HepG2 (cell line): ENCODE measurements around the gene DRC3. TPM values are rescaled to one million over a fixed set of nuclear protein-coding genes. Genes with fewer than 3 reads are reported as not detected.

Source experiments
- ELF3 ChIP-seq: IDR thresholded peaks from 2 replicates; pipeline ENCODE4 v1.6.1; 2016; ENCODE audit warnings: missing genetic modification reagents, missing compliant biosample characterization
- ETV5 ChIP-seq: IDR thresholded peaks from 2 replicates; pipeline ENCODE4 v1.6.1; 2018; ENCODE audit warnings: missing biosample characterization, missing genetic modification reagents, inconsistent platforms, borderline replicate concordance
- GABPA ChIP-seq, 2 experiments: IDR thresholded peaks; 2 replicates each; pipeline ENCODE4 v1.6.1; 2011 to 2016; ENCODE audit warnings: low read depth in 2 of 2, low read length in 1 of 2, missing biosample characterization in 1 of 2, missing genetic modification characterization in 1 of 2
- GABPB1 ChIP-seq: IDR thresholded peaks from 2 replicates; pipeline ENCODE4 v1.6.1; 2016; ENCODE audit warnings: mild to moderate bottlenecking, missing genetic modification reagents, moderate library complexity, missing compliant biosample characterization
- HCFC1 ChIP-seq: fragments of 150-350 bp; IDR thresholded peaks from 2 replicates; pipeline ENCODE4 v1.6.1; 2014; ENCODE audit warnings: low read depth, low read length
- HDAC1 ChIP-seq: sonication (generic); formaldehyde crosslinking; IDR thresholded peaks from 2 replicates; pipeline ENCODE4 v1.5.1; 2020; ENCODE audit warnings: mild to moderate bottlenecking, missing genetic modification reagents
- KAT2B ChIP-seq: fragments of 150-350 bp; IDR thresholded peaks from 2 replicates; pipeline ENCODE4 v1.6.1; 2014; ENCODE audit warnings: low read depth, low read length, borderline replicate concordance
- NR2C2 ChIP-seq: sonication (generic); formaldehyde crosslinking; IDR thresholded peaks from 2 replicates; pipeline ENCODE4 v1.4.0; 2020; ENCODE audit warnings: missing genetic modification reagents, mild to moderate bottlenecking, moderate library complexity, borderline replicate concordance
- RAD21 ChIP-seq: fragments of 450-650 bp; formaldehyde crosslinking; IDR thresholded peaks from 2 replicates; pipeline ENCODE4 v1.5.0; 2020; ENCODE audit warnings: mild to moderate bottlenecking
- RXRB ChIP-seq: IDR thresholded peaks from 2 replicates; pipeline ENCODE4 v1.6.1; 2016; ENCODE audit warnings: borderline replicate concordance, missing genetic modification reagents, missing compliant biosample characterization
- SUZ12 ChIP-seq: fragments of 150-350 bp; IDR thresholded peaks from 2 replicates; pipeline ENCODE4 v1.6.1; 2014; ENCODE audit warnings: low read depth, low read length
- ZMYM3 ChIP-seq: sonication (generic); formaldehyde crosslinking; IDR thresholded peaks from 2 replicates; pipeline ENCODE4 v1.5.1; 2020; ENCODE audit warnings: mild to moderate bottlenecking, missing genetic modification reagents
- ZNF143 ChIP-seq: sonication (generic); formaldehyde crosslinking; IDR thresholded peaks from 2 replicates; pipeline ENCODE4 v1.4.0; 2020; ENCODE audit warnings: missing genetic modification reagents
- ZNF496 ChIP-seq: sonication (generic); formaldehyde crosslinking; IDR thresholded peaks from 2 replicates; pipeline ENCODE4 v1.8.1; 2023; ENCODE audit warnings: mild to moderate bottlenecking, moderate library complexity, missing genetic modification reagents; ENCODE audit not compliant: insufficient replicate concordance
- polyA plus RNA-seq, 8 experiments: library from polyadenylated mRNA; depleted of rRNA in 3 of 8; stranded (reverse) in 7 of 8; unstranded in 1 of 8; fragments of >200 nt; fragmentation: Illumina TruSeq in 4 of 8; extraction: Trizol in 4 of 8; gene quantifications; 2 replicates each; pipeline versions ENCODE4 v1.2.1 to v1.2.3, GENCODE V29; 2011 to 2016; ENCODE audit warnings: low read depth in 4 of 8, missing spikeins in 1 of 8, mixed read lengths in 1 of 8; ENCODE audit not compliant: insufficient read depth in 1 of 8
- total RNA-seq, 5 experiments: library from RNA; depleted of rRNA; stranded (reverse); fragments of >200 nt; fragmentation: Illumina TruSeq; extraction: Trizol; gene quantifications; 2 replicates each; pipeline ENCODE4 v1.2.3, GENCODE V29; 2016; ENCODE audit warnings: low read depth in 1 of 5
- TF ChIP-seq, protein P1 (sequence below): sonication (generic); formaldehyde crosslinking; IDR thresholded peaks from 2 replicates; pipeline ENCODE4 v1.4.0; 2020; ENCODE audit warnings: missing genetic modification reagents
- TF ChIP-seq, protein P2 (sequence below): sonication (generic); formaldehyde crosslinking; IDR thresholded peaks from 2 replicates; pipeline ENCODE4 v1.4.0; 2020; ENCODE audit warnings: low read depth, mild to moderate bottlenecking, missing genetic modification reagents

DRC3 gene
- total and polyA plus RNA-seq, 2 of the 13 experiments (the other 11 are each of a cell fraction or from before 2014, with no cell fraction given), result 0.53 to 0.87 TPM

GRCh38 chr17:18033442-18034099 is 60.9 kb downstream of the DRC3 start (continued):
- TF ChIP-seq KAT2B (no peak), RAD21 (CRISPR knock-in tag) (peak; percentile 71), HCFC1 (peak; percentile 73), RXRB (CRISPR knock-in tag) (peak; percentile 32; the same call in 1 of the 2 replicates), ETV5 (CRISPR knock-in tag) (peak; percentile 26; the same call in 1 of the 2 replicates), ZNF143 (peak; percentile 92), GABPA (IDR thresholded peaks at IDR 0.05; ENCODE audit: low read depth, low read length) (peak; percentile 43), GABPA (CRISPR knock-in tag; IDR thresholded peaks at IDR 0.05; ENCODE audit: low read depth) (peak; percentile 92), ZMYM3 (no peak), GABPB1 (CRISPR knock-in tag) (peak; percentile 86), NR2C2 (CRISPR knock-in tag) (peak; percentile 38; the same call in 1 of the 2 replicates), ZNF496 (CRISPR knock-in tag) (no peak), ELF3 (peak; percentile 97), SUZ12 (peak; percentile 40; the same call in 1 of the 2 replicates), HDAC1 (CRISPR knock-in tag) (no peak)
- TF ChIP-seq, protein P1, sequence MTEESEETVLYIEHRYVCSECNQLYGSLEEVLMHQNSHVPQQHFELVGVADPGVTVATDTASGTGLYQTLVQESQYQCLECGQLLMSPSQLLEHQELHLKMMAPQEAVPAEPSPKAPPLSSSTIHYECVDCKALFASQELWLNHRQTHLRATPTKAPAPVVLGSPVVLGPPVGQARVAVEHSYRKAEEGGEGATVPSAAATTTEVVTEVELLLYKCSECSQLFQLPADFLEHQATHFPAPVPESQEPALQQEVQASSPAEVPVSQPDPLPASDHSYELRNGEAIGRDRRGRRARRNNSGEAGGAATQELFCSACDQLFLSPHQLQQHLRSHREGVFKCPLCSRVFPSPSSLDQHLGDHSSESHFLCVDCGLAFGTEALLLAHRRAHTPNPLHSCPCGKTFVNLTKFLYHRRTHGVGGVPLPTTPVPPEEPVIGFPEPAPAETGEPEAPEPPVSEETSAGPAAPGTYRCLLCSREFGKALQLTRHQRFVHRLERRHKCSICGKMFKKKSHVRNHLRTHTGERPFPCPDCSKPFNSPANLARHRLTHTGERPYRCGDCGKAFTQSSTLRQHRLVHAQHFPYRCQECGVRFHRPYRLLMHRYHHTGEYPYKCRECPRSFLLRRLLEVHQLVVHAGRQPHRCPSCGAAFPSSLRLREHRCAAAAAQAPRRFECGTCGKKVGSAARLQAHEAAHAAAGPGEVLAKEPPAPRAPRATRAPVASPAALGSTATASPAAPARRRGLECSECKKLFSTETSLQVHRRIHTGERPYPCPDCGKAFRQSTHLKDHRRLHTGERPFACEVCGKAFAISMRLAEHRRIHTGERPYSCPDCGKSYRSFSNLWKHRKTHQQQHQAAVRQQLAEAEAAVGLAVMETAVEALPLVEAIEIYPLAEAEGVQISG, result peak; percentile 95
- TF ChIP-seq, protein P2, sequence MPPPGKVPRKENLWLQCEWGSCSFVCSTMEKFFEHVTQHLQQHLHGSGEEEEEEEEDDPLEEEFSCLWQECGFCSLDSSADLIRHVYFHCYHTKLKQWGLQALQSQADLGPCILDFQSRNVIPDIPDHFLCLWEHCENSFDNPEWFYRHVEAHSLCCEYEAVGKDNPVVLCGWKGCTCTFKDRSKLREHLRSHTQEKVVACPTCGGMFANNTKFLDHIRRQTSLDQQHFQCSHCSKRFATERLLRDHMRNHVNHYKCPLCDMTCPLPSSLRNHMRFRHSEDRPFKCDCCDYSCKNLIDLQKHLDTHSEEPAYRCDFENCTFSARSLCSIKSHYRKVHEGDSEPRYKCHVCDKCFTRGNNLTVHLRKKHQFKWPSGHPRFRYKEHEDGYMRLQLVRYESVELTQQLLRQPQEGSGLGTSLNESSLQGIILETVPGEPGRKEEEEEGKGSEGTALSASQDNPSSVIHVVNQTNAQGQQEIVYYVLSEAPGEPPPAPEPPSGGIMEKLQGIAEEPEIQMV, result 0 out of 2 replicates have a peak, but pooled peaks have one; percentile 56
- TF ChIP-seq, all 625 proteins: peak for 29
